Parathyroid adenoma (tissue), 2 donors: ENCODE data around the gene JADE1.

Experiments
- H2AFZ ChIP-seq: fragments of 300-600 bp; sonication (generic); one replicate; pipeline ENCODE4 v1.7.0; 2017; ENCODE audit warnings: antibody characterized with exemption, mild to moderate bottlenecking
- H3K27ac ChIP-seq: fragments of 300-600 bp; sonication (generic); one replicate; pipeline ENCODE4 v1.7.0; 2017
- H3K27me3 ChIP-seq: fragments of 300-600 bp; sonication (generic); one replicate; pipeline ENCODE4 v1.7.0; 2017; ENCODE audit warnings: low read length; ENCODE audit not compliant: control insufficient read depth, insufficient read depth
- H3K36me3 ChIP-seq: fragments of 300-600 bp; sonication (generic); one replicate; pipeline ENCODE4 v1.7.0; 2017; ENCODE audit warnings: low read length; ENCODE audit not compliant: control insufficient read depth, insufficient read depth
- H3K4me1 ChIP-seq: fragments of 300-600 bp; sonication (generic); one replicate; pipeline ENCODE4 v1.7.0; 2017; ENCODE audit warnings: control low read depth
- H3K4me2 ChIP-seq: fragments of 300-600 bp; sonication (generic); one replicate; pipeline ENCODE4 v1.7.0; 2017; ENCODE audit warnings: low read length
- H3K4me3 ChIP-seq: fragments of 300-600 bp; sonication (generic); one replicate; pipeline ENCODE4 v1.7.0; 2017; ENCODE audit warnings: low read depth, low read length
- H3K79me2 ChIP-seq: fragments of 300-600 bp; sonication (generic); one replicate; pipeline ENCODE4 v1.7.0; 2017; ENCODE audit warnings: control low read depth
- H3K9ac ChIP-seq: fragments of 300-600 bp; sonication (generic); one replicate; pipeline ENCODE4 v1.7.0; 2017; ENCODE audit warnings: mild to moderate bottlenecking
- H3K9me3 ChIP-seq: fragments of 300-600 bp; sonication (generic); one replicate; pipeline ENCODE4 v1.7.0; 2017; ENCODE audit warnings: low read length; ENCODE audit not compliant: control insufficient read depth
- TF ChIP-seq, protein P1 (sequence below): fragments of 300-600 bp; sonication (generic); IDR thresholded peaks from one replicate; pipeline ENCODE4 v1.7.0; 2017; ENCODE audit warnings: antibody characterized with exemption, mild to moderate bottlenecking
- donor health status: primary hyperparathyroidism.

Gene JADE1

GRCh38 chr4:128782076-128782715 lies 27.3 kb upstream of the JADE1 start:
- no peaks in the 10 kb centered on the region for H3K36me3 ChIP-seq
- no peaks in the 10 kb centered on the region for H3K27me3 ChIP-seq

GRCh38 chr4:128782875-128783614 lies 26.5 kb upstream of the JADE1 start:
- no peaks in the 10 kb centered on the region for H3K79me2 ChIP-seq
- no peak overlapping the region for H3K4me2 ChIP-seq
- no peak overlapping the region for H2AFZ ChIP-seq
- no peaks in the 10 kb centered on the region for H3K27me3 ChIP-seq
- no peaks in the 10 kb centered on the region for H3K9me3 ChIP-seq
- no peaks in the 10 kb centered on the region for H3K36me3 ChIP-seq
- H3K9ac ChIP-seq = no peak overlapping the region
- no peaks in the 10 kb centered on the region for H3K4me1 ChIP-seq
- TF ChIP-seq, protein P1, sequence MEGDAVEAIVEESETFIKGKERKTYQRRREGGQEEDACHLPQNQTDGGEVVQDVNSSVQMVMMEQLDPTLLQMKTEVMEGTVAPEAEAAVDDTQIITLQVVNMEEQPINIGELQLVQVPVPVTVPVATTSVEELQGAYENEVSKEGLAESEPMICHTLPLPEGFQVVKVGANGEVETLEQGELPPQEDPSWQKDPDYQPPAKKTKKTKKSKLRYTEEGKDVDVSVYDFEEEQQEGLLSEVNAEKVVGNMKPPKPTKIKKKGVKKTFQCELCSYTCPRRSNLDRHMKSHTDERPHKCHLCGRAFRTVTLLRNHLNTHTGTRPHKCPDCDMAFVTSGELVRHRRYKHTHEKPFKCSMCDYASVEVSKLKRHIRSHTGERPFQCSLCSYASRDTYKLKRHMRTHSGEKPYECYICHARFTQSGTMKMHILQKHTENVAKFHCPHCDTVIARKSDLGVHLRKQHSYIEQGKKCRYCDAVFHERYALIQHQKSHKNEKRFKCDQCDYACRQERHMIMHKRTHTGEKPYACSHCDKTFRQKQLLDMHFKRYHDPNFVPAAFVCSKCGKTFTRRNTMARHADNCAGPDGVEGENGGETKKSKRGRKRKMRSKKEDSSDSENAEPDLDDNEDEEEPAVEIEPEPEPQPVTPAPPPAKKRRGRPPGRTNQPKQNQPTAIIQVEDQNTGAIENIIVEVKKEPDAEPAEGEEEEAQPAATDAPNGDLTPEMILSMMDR = no peak
- no peak overlapping the region for H3K4me3 ChIP-seq
- no peak overlapping the region for H3K27ac ChIP-seq

More at GRCh38 chr4:128782076-128782715, 27.3 kb upstream of the JADE1 start:
- Histone ChIP-seq H2AFZ (no peak overlapping the region), H3K4me1 (no peaks in the 10 kb centered on the region), H3K9me3 (no peaks in the 10 kb centered on the region), H3K9ac (no peak overlapping the region), H3K4me2 (no peak overlapping the region), H3K27ac (no peak overlapping the region), H3K4me3 (no peak overlapping the region), H3K79me2 (no peaks in the 10 kb centered on the region)
- TF ChIP-seq, protein P1 = peak; percentile 58

- no peak overlapping the region for H3K4me2 ChIP-seq
- H3K27ac ChIP-seq = no peak overlapping the region
- no peaks in the 10 kb centered on the region for H3K79me2 ChIP-seq
- no peaks in the 10 kb centered on the region for H3K9me3 ChIP-seq
- H3K9ac ChIP-seq = no peak overlapping the region
- no peaks in the 10 kb centered on the region for H3K27me3 ChIP-seq
- TF ChIP-seq, protein P1 = no peak
- H3K4me3 ChIP-seq = no peak overlapping the region
- no peak overlapping the region for H2AFZ ChIP-seq
- H3K36me3 ChIP-seq = no peaks in the 10 kb centered on the region
- H3K4me1 ChIP-seq = no peaks in the 10 kb centered on the region
Observed at GRCh38 chr4:128787509-128788311, 21.8 kb upstream of the JADE1 start.

GRCh38 chr4:128793859-128794672 lies 15.4 kb upstream of the JADE1 start:
- Histone ChIP-seq H3K4me2 (no peak overlapping the region), H3K36me3 (no peaks in the 10 kb centered on the region), H3K27ac (no peak overlapping the region), H3K27me3 (no peaks in the 10 kb centered on the region), H3K79me2 (no peaks in the 10 kb centered on the region), H2AFZ (no peak overlapping the region), H3K4me3 (no peak overlapping the region), H3K4me1 (no peaks in the 10 kb centered on the region), H3K9me3 (no peaks in the 10 kb centered on the region), H3K9ac (no peak overlapping the region)
- TF ChIP-seq, protein P1 = no peak
